GM19467 (cell line): Measurements from ENCODE around the gene PLXNB3.
A peak's percentile ranks its signal among the peaks of the same experiment; 100 is the strongest.

ENCODE experiments used
- ATAC-seq: cut with Tn5 transposase; IDR thresholded peaks from one replicate; pipeline ENCODE4 v1.9.1; 2021; ENCODE audit warnings: mild to moderate bottlenecking, moderate library complexity; ENCODE audit not compliant: unreplicated experiment

The PLXNB3 gene

DNA sequence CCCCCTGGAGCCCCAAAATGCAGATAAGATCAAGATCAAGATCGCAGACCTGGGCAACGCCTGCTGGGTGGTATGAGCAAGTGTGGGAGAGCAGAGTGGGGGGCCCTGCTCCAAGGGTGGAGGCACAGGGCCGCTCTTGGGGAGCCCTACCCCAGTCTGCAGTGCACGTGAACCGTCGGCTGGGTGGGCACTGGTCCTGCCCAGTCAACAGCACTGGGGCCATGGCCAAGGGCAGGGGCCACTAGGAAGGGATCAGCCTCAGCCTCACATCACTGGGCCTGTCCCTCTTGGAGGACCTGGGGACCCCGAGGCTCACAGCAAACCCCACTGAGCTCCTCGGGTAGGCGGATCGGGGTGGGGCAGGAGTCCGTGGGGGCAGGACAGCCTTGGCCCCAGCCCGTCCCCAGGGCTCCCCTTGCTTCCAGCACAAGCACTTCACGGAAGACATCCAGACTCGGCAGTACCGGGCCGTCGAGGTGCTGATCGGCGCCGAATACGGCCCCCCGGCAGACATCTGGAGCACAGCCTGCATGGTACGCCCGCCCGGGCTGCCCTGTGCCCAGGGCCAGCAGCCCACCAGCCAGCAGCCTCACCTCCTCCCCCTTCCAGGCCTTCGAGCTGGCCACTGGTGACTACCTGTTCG lies 20.4 kb downstream of the PLXNB3 start:
- no peak for ATAC-seq

DNA sequence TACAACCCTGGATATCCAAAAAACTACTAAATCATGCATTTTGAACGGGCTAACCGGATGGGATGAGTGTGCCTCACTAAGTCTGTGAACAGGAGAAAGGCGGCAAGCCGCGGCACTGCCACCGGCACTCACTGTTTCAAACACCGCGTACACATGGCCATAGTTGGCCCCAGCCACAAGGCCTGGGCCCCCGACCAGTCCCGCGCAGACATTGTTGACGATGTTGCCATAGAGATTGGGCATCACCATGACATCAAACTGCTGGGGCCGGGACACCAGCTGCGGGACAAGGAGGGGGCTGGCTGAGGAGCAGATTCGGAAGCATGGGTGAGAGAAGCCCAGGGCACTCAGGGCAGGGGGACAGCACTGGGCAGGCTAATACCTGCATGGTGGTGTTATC lies 22.6 kb downstream of the PLXNB3 start:
- ATAC-seq = no peak

DNA sequence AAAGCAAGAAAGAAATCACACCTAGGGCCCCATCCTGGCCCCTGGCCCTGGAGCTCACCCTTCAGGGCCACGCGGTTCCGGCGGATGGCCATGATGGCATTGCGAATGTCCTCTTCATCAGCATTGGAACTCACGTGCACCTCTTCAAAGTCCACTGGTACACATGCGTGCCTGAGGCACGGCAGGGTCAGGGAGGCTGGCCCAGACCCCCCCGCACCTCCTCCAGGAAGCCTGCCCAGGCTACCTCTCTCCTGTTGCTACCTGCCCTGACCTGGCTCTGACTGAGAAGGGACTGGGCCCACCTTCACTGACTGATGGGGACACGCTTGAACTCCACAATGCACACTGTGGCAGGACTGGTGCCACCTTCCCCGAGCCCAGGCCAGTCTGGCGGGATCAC lies 25.6 kb downstream of the PLXNB3 start:
- no peak for ATAC-seq

DNA sequence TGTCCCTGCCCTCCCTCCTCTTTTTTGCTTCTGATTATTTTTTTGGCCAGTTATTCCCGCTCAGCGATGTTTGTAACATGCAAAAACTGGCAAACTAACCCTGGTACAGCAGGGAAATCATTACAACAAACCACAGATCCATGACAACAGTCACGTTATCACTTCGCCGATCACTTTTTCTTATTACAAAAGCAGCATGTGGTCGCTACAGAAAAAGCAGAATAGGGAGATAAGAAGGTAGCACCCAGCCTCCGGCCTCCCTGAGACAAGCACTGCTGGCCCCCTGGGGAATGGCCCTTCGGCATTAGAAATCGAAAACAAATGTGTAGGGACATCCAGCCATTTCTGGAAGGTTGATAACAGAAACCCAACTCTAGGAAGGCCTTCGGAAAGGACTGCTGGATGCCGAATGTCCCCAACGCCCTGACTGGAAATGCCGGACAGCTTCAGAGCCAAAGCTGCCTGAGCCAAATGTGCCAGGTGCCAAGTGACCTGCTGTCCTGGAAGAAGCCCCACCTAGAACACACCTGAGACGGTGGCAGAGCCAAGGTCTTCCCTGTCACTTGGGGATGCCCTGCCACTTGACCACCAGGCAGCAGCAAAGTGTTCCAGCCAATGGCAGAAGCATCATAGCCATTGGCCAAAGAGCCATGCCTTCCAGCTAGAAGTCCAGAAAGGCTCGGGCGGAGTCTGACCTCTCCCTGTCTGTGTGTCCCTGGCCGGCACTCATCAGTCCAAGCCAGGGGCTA lies 27.2 kb downstream of the PLXNB3 start:
- no peak for ATAC-seq

DNA sequence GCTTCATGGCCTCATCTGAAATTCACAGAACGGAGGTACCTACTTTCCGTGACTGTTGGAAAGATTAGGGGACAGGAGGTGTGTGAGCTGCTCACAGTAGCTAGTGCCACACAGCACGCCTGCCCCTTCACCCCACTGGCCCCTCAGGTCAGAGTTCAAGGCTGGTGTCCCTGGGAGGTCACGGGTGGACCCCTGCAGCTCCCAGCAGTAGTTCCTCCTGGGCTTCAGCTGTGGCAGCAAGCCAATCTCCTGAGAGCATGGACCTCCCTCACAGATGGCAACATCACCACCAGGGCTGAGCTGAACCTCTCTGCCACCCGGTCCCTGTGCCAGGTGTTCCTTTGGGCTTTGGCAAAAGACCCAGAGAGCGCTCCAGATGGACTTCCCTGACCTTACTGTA lies 28.3 kb downstream of the PLXNB3 start:
- no peak for ATAC-seq

DNA sequence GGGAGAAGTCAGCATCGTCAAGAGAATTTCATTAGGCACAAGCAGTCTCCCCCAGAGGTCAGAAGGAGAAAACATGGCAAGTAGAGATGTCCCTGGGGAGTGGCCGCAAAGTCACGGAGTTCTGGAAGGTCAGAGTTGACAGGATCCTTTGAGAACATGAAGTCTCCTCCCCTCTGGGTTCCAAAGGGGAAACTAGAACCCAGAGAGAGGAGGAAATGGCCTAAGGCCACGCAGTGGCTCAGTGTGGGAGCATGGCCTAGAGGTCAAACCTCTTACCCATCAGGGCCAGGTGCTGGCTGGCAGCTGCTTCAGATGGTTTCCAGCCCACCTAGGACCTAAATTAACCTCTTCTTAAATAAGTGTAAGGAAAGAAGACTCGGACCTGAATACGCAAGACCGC lies 29.2 kb downstream of the PLXNB3 start:
- no peak for ATAC-seq

DNA sequence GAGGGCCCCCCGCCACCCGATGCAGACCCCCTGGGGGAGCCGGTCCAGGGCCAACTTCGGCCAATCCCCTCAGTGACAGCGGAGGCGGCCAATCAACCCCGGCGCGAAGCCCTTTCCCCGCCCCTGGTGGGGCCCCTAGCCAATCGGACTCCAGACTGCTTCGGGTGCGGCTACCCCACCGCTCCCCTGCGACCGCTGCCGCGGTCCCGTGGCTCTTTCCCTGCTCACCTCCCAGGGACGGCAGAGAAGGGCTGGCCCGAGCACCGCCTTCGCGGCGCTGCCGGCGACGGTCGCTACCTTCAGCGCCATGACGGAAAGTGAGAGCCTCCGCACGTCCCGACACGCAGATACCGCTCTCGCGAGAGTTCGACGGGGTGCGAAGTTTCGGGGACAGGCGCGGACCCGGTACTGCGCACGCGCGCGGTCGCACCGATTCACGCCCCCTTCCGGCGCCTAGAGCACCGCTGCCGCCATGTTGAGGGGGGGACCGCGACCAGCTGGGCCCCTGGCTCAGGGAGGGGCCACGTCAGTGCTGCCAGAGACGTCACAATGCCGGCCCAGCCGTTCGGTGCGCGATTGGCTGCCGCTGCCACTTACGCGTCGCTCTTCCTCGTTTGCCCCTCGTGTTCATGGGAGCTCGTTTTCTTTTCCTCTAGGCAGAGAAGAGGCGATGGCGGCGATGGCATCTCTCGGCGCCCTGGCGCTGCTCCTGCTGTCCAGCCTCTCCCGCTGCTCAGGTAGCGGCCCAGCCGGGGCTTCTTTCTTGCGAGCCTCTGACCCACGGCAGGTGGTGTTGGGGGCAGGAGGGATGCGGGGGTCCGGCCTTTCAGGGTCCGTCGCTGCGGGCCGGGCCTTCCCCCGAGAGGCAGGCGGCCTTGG lies 30.2 kb downstream of the PLXNB3 start, which contains the start of the genes IDH3G and SSR4:
Gene IDH3G (minus strand): TSS at position 358 of the 879 bp plus-strand sequence. CDS start 49 bp downstream, at position 309.
Gene SSR4 (plus strand): TSS at position 651 of the 879 bp plus-strand sequence. CDS start 20 bp downstream, at position 671.
- ATAC-seq = peak; percentile 84

DNA sequence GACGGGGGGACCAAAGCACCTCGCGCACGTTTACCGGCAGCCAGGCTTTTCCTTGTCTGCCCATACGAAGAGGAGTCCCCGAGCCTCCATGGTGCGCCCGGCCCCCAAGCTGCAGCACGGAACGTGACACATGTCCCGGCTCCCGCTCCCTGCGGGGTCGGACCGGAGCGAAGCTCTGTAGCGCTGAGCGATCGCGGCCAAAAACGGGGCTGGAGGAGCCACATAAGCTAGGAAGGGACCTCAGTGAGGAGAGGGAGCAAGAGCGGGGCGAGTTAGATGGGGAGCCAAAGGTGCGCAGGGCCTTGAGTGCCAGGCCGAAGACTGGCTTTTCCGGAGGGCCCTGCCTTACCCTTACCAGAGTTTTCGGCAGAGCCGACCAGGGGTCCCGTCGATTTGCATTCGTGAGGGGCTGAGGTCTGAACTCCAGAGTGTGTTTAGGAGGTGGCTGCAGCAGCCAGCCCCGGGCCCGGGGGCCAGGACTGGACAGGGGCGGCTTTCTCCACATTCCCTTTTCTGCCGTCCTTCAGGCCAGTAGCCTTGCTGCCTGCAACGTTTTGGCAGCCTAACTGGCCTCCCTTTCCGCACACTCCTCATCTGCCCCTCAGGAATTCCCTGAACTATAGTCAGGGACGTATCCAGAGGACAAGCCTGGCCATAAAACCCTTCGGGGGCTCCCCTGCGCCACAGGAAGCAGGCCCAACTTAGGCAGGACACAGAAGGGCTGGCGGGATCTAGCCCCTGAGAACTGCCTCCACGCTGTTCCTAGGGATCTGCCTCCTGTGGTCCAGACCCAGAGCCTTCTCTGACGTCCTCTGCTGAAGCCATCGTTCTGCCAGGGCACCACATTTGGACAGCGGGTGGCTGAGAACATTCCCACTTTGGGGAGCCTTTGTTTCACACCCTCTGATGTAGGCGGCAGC lies 31.1 kb downstream of the PLXNB3 start:
- no peak for ATAC-seq

DNA sequence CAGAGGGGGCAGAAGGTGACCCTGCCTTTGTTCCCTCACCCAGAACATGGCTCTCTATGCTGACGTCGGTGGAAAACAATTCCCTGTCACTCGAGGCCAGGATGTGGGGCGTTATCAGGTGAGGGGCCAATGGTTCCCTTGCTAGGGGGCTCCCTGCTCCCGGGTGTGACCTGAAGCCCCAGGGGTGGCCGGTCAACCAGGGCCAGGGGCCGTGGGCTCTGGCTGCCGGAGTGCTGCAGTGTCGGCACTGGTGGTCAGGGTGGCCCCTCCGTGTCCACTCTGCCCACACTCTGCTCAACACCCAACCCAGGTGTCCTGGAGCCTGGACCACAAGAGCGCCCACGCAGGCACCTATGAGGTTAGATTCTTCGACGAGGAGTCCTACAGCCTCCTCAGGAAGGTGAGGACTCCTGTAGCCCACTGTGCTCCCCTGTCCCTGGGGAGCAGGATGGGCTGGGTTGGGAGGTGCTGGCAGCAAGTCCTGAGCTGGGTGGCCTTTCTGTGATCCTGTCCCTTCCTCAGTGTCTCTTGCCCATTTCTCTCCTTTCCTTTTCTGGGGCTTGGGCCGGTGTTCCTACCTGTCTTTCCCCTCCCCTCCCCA lies 33.5 kb downstream of the PLXNB3 start:
- ATAC-seq = no peak

DNA sequence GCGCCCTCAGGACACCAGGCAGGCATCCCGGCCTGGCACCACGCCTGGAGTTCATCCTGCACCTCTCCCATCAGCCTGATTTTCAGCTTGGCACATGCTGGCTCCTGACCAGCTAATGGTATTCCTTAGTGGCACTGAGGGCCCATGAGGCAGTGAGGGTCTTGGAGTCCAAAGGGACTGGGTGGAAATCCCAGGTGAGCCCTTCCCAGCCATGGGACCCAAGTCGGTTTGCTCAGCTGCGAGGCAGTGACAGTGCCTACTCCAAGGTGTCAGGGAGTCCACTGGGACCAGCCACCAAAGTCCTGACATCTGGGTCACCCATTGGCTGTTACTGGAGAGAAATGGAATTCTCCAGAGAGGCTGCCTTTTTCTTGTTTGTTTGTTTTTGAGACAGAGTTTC lies 35.3 kb downstream of the PLXNB3 start:
- ATAC-seq = no peak

DNA sequence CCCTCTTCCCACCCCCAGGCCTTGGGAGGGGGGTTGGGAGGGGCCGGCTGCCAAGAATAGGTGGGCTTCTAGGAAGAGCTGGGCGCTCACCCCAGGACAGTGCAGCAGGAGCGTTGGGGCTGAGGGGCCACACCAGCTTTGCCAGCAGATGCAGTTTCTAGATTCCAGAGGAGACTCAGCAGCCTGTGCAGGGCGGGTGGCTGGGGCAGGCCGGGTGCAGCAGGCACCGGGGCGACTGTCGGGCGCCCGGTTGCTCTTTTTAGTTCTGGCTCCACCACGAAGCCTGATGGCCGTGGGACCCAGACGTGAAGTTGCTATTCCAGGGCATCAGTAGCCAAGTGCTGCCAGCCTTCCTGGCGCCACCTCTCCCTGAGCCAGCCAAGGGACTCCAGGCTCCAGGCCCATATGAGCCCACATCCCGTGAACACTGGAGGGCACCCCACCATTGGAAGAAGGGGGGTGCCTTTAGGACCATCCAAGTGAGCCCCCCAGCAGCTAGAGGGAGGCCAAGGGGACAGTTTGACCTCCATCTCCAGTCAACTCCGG lies 36.2 kb downstream of the PLXNB3 start:
- no peak for ATAC-seq

DNA sequence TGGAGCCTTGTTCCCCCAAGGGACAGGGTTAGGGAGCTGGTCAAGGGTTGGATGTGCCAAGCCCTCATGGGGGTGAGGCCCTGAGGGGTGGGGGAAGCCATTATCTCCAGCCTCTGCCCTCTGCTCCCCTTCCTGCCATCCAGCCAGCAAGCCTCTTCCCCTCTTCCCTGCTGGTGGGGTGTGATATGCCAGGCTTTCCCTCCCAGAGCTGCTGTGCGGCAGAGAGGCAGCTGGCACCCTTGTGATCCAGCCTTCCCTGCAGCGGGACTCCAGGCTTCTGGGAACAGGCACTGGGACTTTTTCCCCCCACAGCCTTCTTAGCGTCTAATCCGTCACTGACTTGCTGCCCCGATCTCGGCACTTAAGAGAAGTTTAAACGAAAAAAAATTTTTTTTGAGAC lies 36.7 kb downstream of the PLXNB3 start:
- no peak for ATAC-seq

DNA sequence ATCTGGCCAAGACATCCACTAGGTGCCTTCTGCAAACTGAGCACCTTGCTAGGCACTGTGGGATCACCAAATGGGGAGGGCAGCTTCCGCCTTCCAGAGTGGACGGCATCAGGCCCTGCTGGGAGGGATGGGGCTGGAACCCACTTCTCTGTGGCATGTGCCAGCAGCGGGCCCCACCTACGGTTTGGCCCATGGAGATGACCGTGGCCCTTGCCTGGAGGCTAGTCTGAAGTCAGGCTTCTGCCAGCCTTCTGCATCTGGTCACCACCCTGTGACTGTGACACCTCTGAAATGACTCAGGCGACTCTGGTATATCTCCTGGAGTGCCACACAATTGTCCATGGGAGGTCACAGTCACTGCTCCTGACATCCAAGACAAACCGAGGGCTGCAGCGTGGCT lies 37.6 kb downstream of the PLXNB3 start:
- ATAC-seq = no peak

DNA sequence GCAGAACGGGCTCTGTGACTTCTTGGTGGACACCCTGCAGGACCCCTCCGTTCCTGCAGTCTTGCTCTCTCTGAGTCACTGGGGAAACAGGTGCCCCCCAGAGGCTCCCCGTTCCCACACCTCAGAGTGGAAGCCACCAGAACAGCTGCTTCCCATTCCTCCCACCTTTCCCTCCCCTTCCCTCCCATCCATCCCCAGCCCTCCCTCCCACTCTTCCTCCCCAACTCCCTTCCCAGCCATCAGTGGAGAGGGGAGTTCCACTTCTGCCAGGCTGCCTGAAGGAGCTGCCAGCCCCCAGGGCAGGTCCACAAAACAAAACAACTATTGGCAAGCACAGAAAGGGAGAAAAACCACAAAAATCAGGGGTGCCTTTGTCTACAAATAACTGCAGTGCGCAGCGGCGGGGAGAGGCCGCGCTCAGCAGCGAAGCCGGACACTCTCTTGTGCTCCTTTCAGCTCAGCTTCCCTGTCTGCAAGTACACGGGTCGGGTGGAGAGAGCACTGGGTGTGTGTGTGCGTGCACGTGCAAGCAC lies 38.5 kb downstream of the PLXNB3 start:
- no peak for ATAC-seq

DNA sequence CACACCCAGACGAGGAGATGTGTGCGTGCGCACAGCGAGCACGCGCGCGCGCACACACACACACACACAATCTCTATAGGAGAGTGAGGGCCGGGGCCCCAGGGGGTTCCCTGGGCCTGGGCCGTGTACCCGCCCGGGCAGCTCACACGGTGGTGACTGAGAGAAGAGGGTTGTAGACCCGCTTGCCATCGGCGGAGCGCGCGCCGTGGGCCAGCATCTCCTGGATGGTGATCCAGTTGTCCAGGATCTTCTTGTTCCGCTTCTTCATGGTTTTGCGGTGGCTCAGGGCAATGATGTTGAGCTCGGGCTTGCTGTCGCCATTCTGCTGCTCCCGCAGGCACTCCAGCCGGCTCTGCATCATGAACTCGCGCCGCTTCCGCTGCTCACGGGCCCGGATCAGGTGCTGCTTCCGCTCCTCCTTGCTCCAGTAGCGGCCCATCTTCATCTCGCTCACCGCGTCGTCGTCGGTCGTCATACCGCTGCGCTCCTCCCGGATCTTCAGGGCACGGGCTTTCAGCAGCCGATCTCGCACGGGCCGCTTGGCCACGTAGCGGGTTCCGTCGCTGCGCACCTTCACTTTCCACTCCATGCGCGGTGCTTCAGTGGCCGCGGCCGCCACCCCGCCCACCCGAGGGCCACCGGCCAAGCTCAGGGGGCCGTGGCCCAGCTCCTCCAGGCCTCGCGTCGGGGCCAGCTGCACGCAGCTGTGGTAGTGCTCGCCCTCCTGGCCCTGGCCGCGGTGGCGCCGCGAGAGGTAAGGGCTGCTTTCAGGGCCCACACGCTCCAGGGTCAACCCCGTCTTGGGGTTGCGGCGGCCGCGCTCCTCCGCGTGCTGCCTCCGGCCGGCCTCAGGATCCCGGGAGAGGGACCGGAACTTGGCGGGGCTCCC lies 39.4 kb downstream of the PLXNB3 start:
- ATAC-seq = no peak

DNA sequence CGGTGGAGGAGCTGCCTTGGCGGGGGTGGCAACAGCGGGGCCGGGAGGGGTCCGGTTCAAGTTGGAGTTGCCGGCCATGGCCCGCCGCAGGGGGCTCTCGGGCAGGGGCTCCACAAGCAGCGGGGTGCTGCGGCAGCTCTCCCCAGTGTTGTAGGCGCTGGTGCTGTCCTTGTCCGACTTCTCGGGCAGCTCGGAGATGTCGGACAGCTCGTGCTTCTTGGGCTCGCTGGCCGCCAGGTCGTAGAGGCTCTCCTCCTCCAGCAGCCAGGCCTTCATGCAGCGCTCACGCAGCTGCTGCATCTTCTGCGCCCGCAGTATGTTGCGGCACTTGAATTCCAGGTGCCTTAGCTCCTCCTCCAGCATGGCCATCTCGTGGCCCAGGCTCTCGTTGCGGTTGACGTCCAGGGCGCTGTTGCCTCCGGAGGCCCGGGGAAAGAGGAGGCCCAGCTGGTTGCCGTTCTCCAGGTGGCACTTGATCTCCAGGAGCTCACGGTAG lies 40.1 kb downstream of the PLXNB3 start:
- ATAC-seq = no peak

DNA sequence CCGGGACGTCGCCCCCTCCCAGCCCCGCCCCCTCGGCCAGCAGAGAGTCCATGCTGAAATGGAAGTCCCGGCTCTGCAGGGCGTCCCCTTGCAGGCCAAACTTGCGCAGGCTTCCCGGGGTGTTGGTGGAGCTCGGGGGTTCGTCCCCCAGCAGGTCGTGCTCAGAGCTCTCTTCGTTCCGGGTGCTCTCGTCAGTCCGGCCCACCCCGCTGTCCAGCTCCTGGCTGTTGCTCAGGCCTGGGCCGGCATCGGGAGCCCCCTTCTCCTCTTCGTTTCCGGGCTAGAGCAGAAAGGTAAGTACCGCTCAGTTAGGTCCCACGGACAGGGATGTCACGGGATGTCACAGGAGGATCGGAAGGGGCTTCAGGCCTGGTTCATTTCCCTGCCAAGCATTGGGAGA lies 40.6 kb downstream of the PLXNB3 start:
- no peak for ATAC-seq

DNA sequence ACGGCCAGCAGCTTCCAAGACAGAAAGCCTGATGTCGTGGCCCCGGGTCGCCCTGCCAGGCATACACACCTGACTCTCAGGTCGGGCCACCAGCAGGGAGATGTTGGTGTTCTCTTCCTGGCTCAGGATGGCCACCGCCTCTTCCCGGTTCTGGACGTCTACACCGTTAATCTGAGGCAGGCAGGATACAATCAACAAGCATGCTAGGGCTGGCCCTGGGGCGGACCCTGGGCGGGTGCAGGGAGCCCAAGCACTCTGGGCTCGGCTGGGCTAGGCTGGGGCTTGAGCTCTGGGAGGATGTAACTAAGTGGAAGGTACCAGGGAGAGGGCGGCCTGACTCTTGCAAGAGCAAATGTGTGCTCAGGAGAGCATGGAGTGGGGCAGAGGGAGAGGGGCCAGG lies 41.4 kb downstream of the PLXNB3 start:
- no peak for ATAC-seq
